PFSK-1 (cell line): ENCODE data around the gene PKP1.

ENCODE experiments used
- SIN3A ChIP-seq: IDR thresholded peaks from 2 replicates; pipeline ENCODE4 v1.6.1; 2012; ENCODE audit warnings: mild to moderate bottlenecking, low read length, moderate library complexity, borderline replicate concordance; ENCODE audit not compliant: insufficient read depth
- TAF1 ChIP-seq: IDR thresholded peaks from 2 replicates; pipeline ENCODE4 v1.6.1; 2012; ENCODE audit warnings: low read length, control low read depth, borderline replicate concordance; ENCODE audit not compliant: insufficient read depth

DNA sequence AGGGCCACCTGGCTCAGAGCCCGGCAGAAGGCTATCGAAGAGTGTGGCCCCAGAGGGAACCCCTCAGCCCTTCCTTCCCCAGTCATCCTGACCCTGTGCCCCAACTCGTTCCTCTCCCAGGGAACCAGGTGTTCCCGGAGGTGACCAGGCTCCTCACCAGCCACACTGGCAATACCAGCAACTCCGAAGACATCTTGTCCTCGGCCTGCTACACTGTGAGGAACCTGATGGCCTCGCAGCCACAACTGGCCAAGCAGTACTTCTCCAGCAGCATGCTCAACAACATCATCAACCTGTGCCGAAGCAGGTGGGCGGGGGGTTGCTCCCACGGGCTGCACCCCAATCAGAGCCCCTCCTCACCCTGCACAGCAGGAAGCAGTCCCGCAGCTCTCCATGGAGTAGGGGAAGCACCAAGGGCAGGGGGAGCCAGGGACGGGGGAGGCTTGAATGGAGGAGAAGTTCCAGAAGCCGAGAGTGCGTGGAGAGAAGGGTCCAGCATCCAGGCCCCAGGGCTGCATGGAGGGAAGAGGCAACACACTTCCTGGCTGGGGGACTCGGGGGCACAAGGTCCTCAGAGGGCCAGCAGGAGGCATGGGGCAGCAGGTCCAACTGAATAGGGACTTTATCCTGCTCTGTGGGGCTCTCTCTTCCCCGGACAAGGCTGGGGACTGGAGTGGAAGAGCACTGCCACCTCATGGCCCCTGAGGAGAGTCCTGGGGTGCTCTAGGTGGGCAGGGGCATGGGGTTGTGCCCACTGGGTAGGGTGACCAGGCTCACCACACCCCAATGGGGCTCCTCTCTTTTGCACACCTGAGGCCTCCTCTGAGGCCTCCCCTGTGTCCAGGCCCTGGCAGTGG, 41.7 kb downstream of the PKP1 start:
- TF ChIP-seq TAF1 (no peak), SIN3A (no peak)
